ENCODE results near the gene EEFSEC.

The EEFSEC gene

GRCh38 chr3:128320551-128321340 lies 167.5 kb downstream of the EEFSEC start:
- Histone ChIP-seq H3K9me3 (ENCODE audit: control insufficient read depth, low read length) (no peaks in the 10 kb centered on the region), H3K27ac (ENCODE audit: insufficient read depth, low read depth, low read length, poor library complexity, severe bottlenecking) (no peak overlapping the region), H3K27me3 (ENCODE audit: control insufficient read depth, insufficient read depth, low read length, poor library complexity, severe bottlenecking) (no peaks in the 10 kb centered on the region), H3K4me3 (ENCODE audit: insufficient read depth, low read depth, low read length) (no peak overlapping the region), H3K36me3 (ENCODE audit: control insufficient read depth, insufficient read depth, low read length) (no peaks in the 10 kb centered on the region), H3K4me1 (ENCODE audit: control insufficient read depth, insufficient read depth, low read length) (peaks cover 16% of the 10 kb centered on the region)
- 92 to 94% methylated on average over 8 of the region's 8 CpGs for WGBS, 2 experiments

DNA sequence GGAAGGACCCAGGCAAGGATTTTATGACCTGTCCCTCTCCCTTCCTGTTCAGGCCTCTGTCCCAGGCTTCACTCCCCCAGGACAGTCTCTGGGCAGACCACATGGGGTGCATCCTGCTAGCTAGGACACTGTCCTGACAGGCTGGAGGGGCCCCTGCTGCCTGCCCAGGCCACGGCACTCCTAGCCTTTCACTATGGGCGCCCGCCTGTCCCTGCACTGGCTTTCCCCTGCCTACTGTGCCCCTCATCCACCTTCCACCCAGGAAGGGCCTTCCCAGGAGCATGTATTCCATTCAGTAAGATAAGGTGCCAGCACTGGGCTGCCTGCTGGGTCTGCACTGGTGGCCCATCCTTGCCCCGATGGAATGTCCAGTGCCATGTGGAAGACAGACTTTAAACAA lies 168.1 kb downstream of the EEFSEC start:
- Histone ChIP-seq H3K4me1 (ENCODE audit: control insufficient read depth, insufficient read depth, low read length) (peaks cover 16% of the 10 kb centered on the region), H3K9me3 (ENCODE audit: control insufficient read depth, low read length) (no peaks in the 10 kb centered on the region), H3K4me3 (ENCODE audit: insufficient read depth, low read depth, low read length) (no peak overlapping the region), H3K27me3 (ENCODE audit: control insufficient read depth, insufficient read depth, low read length, poor library complexity, severe bottlenecking) (no peaks in the 10 kb centered on the region), H3K36me3 (ENCODE audit: control insufficient read depth, insufficient read depth, low read length) (no peaks in the 10 kb centered on the region), H3K27ac (ENCODE audit: insufficient read depth, low read depth, low read length, poor library complexity, severe bottlenecking) (no peak overlapping the region)
- WGBS, 2 experiments, result 95% methylated on average over 4 of the region's 4 CpGs

DNA sequence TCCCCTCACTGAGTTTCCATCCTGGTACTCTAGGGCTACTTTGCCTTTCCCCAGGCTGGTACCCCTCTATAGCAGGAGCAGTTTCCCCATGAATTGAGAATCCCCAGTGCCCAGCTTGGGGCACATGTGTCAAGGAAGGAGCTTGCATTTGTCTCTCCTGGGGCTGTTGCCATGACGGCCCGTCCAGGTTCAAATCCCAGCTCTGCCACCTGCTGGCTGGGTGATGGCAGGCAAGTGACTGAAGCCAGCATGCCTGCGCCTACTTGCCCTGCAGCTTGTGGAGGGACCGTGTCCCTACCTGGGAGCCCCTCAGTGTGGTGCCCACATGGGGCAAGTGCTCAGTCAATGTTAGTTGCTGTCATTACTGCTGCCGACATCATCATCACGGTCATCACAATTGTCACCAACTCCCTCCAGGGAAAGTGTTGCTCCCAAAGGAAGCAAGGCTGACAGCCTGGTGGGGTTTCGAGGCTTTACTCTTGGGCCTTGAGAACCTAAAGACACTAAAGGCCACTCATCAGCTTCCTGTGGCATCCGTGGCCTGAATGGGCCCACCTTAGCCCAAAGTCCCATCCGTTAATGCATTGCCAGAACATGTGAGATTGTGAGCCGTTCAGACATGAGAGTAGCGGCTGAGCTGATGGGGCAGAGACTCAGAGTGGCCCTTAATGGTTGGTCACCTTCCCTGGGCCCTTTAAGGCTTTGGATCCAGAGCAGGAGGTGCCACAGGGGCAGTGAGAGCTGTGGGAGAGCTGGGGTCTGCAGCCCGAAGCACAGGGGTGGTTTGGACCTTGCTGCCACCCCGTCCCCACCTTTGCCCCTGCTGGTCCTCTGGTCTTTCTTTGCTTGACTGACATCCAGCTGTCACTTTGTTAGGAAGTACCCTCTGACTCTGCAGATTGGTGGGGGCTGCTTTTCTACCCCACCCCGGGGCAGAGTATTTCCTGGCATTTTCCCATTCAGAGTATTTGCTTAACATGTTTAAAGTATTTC lies 169.0 kb downstream of the EEFSEC start:
- Histone ChIP-seq H3K4me1 (ENCODE audit: control insufficient read depth, insufficient read depth, low read length) (peaks cover 7% of the 10 kb centered on the region), H3K4me3 (ENCODE audit: insufficient read depth, low read depth, low read length) (no peak overlapping the region)
- WGBS, 2 experiments, result 85 to 86% methylated on average over 14 of the region's 14 CpGs

DNA sequence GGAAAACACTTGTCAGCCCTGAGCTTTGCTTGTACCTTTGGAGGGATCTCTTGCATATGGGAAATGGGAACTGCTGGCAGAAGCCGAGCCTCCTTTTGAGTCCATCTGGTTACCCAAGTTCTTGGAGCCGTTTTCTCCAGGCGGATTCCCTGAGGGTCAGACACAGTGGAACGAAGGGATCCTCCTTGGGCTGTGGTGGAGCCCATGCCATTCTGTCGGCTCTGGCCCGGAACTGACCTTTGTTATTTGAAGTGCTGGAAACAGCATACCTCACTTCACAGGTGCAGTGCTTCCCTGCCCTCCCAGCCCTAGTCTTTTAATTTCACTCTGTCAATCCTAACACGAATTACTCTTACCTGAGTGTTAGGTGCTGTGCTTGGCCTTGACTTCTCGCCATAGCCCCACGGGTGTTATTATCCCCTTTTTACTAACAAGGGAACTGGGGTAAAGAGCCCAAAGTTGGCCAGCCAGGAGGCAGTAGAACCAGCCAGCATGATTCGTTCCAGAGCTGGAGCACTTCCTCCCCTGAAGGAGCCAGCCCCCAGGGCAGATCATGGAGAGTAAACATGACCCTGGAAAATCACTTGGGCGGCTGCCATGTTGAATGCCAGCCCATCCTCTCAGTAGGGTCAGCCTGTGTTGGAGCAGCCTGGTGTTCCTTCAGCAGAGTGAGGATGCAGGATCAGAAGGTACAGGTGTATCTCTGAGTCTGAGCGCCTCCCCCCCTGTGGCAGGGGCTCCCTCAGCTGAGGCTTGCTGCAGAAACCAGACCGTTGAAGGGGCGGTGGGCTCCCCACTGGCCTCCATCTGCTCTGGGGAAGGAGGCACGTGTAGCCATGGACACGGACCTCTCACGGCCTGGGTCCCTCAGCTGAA lies 170.2 kb downstream of the EEFSEC start:
- 93% methylated on average over 17 of the region's 17 CpGs for WGBS, 2 experiments
- H3K27ac ChIP-seq (ENCODE audit: insufficient read depth, low read depth, low read length, poor library complexity, severe bottlenecking), result no peak overlapping the region
- H3K4me3 ChIP-seq (ENCODE audit: insufficient read depth, low read depth, low read length), result no peak overlapping the region
- H3K36me3 ChIP-seq (ENCODE audit: control insufficient read depth, insufficient read depth, low read length), result no peaks in the 10 kb centered on the region
- H3K9me3 ChIP-seq (ENCODE audit: control insufficient read depth, low read length), result no peaks in the 10 kb centered on the region
- no peaks in the 10 kb centered on the region for H3K4me1 ChIP-seq (ENCODE audit: control insufficient read depth, insufficient read depth, low read length)
- H3K27me3 ChIP-seq (ENCODE audit: control insufficient read depth, insufficient read depth, low read length, poor library complexity, severe bottlenecking), result no peaks in the 10 kb centered on the region

More for the DNA sequence above, 169.0 kb downstream of the EEFSEC start:
- Histone ChIP-seq H3K27me3 (ENCODE audit: control insufficient read depth, insufficient read depth, low read length, poor library complexity, severe bottlenecking) (no peaks in the 10 kb centered on the region), H3K27ac (ENCODE audit: insufficient read depth, low read depth, low read length, poor library complexity, severe bottlenecking) (no peak overlapping the region), H3K9me3 (ENCODE audit: control insufficient read depth, low read length) (no peaks in the 10 kb centered on the region), H3K36me3 (ENCODE audit: control insufficient read depth, insufficient read depth, low read length) (no peaks in the 10 kb centered on the region)

DNA sequence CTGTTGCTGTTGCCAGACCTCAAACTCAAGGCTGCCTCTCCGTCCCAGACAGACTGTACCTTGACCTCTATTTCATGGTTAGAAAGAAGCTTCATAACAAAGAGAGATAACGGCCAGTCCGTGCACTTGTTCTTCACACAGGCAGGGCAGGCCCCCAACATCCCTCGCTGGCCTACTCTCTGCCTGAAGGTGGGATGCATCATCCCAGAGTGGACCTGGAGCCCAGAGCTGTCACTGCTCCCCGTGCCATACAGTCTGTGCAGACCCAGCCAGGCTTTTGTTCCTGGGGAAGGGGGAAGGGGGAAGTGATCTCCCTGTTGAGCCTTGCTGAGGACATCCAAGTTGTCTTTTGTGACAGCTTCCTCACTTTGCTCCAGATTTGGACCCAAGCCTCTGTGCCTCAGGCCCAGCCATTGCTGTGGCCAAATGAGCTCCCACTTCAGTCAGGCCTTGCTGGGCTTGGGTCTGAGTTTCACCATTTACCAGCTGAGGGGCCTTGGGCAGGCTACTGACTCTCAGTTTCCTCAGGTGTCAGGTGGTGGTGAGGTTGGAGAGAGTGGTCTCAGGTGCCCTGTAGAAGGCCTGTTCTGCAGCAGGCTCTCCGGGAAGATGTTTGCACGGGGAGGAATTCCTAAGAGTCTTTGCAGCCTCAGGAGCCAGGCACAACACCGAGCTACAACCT lies 171.8 kb downstream of the EEFSEC start:
- WGBS, 2 experiments, result 91 to 92% methylated on average over 8 of the region's 8 CpGs
- Histone ChIP-seq H3K27me3 (ENCODE audit: control insufficient read depth, insufficient read depth, low read length, poor library complexity, severe bottlenecking) (no peaks in the 10 kb centered on the region), H3K27ac (ENCODE audit: insufficient read depth, low read depth, low read length, poor library complexity, severe bottlenecking) (no peak overlapping the region), H3K4me3 (ENCODE audit: insufficient read depth, low read depth, low read length) (no peak overlapping the region), H3K4me1 (ENCODE audit: control insufficient read depth, insufficient read depth, low read length) (no peaks in the 10 kb centered on the region), H3K36me3 (ENCODE audit: control insufficient read depth, insufficient read depth, low read length) (no peaks in the 10 kb centered on the region), H3K9me3 (ENCODE audit: control insufficient read depth, low read length) (no peaks in the 10 kb centered on the region)

GRCh38 chr3:128326051-128326823 lies 173.0 kb downstream of the EEFSEC start:
- 92 to 94% methylated on average over 4 of the region's 4 CpGs for WGBS, 2 experiments
- Histone ChIP-seq H3K27me3 (ENCODE audit: control insufficient read depth, insufficient read depth, low read length, poor library complexity, severe bottlenecking) (no peaks in the 10 kb centered on the region), H3K27ac (ENCODE audit: insufficient read depth, low read depth, low read length, poor library complexity, severe bottlenecking) (no peak overlapping the region), H3K36me3 (ENCODE audit: control insufficient read depth, insufficient read depth, low read length) (no peaks in the 10 kb centered on the region), H3K4me3 (ENCODE audit: insufficient read depth, low read depth, low read length) (no peak overlapping the region), H3K4me1 (ENCODE audit: control insufficient read depth, insufficient read depth, low read length) (no peaks in the 10 kb centered on the region), H3K9me3 (ENCODE audit: control insufficient read depth, low read length) (no peaks in the 10 kb centered on the region)

- Histone ChIP-seq H3K9me3 (ENCODE audit: control insufficient read depth, low read length) (no peaks in the 10 kb centered on the region), H3K27ac (ENCODE audit: insufficient read depth, low read depth, low read length, poor library complexity, severe bottlenecking) (no peak overlapping the region), H3K4me1 (ENCODE audit: control insufficient read depth, insufficient read depth, low read length) (no peaks in the 10 kb centered on the region), H3K27me3 (ENCODE audit: control insufficient read depth, insufficient read depth, low read length, poor library complexity, severe bottlenecking) (no peaks in the 10 kb centered on the region), H3K4me3 (ENCODE audit: insufficient read depth, low read depth, low read length) (no peak overlapping the region), H3K36me3 (ENCODE audit: control insufficient read depth, insufficient read depth, low read length) (no peaks in the 10 kb centered on the region)
- WGBS, 2 experiments, result 92 to 96% methylated on average over 6 of the region's 6 CpGs
These were observed 174.3 kb downstream of the EEFSEC start for GRCh38 chr3:128327606-128328031.

GRCh38 chr3:128328546-128329458 lies 175.5 kb downstream of the EEFSEC start:
- no peaks in the 10 kb centered on the region for H3K36me3 ChIP-seq (ENCODE audit: control insufficient read depth, insufficient read depth, low read length)
- no peaks in the 10 kb centered on the region for H3K4me1 ChIP-seq (ENCODE audit: control insufficient read depth, insufficient read depth, low read length)
- H3K4me3 ChIP-seq (ENCODE audit: insufficient read depth, low read depth, low read length), result no peak overlapping the region
- H3K27me3 ChIP-seq (ENCODE audit: control insufficient read depth, insufficient read depth, low read length, poor library complexity, severe bottlenecking), result no peaks in the 10 kb centered on the region
- H3K27ac ChIP-seq (ENCODE audit: insufficient read depth, low read depth, low read length, poor library complexity, severe bottlenecking), result no peak overlapping the region
- no peaks in the 10 kb centered on the region for H3K9me3 ChIP-seq (ENCODE audit: control insufficient read depth, low read length)
- WGBS, 2 experiments, result 89 to 90% methylated on average over 12 of the region's 12 CpGs

Data from ectodermal cell (in vitro differentiated cells).